SKM-1 treated with dmso at 0.1 percent for 144 hours (cell line): Measurements from ENCODE around the gene TNIK.

Experiments
- DNase-seq: peaks from one replicate; lab custom pipeline; 2025; ENCODE audit not compliant: unreplicated experiment; lab: John Stamatoyannopoulos, UW

TNIK gene

DNA sequence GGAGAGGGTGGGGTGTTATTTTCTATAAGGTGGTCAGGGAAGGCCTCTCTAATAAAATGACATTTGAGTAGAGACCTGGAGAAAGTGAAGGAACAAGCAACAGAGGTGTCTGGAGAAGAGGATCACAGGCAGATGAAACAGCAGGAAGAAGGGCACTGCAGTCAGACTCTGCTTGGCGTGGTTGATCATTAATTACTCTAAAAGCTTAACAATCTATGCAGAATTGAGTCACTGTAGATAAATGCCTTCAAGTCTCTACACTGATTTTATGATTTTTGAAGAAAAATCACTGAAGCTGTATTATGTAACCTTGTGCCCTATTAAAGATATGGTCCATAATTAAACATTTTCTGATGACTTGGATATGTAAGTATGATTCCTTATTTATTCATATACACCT, 114.2 kb downstream of the TNIK start:
- DNase-seq, result no peak

- DNase-seq, result no peak
These were observed 114.9 kb downstream of the TNIK start for GRCh38 chr3:171345107-171345843.

DNA sequence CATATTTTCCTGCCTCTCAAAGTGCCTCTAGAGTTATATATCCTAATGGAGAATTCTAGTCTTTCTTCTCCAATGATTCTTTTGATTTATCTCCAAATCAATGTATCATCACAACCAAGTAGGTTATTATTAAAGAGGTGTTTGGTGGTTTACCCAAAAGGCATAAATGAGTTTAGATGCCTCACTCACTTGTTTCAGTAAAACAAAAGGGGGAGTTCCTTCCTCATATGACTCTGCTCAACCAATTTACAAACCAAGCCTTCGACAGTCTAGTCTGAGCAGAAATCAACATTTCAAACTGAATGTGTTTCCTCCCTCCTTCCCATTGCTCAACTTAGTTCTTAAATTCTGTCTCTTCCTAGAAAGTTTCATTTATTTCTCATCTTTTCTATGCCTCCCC, 116.5 kb downstream of the TNIK start:
- no peak for DNase-seq

GRCh38 chr3:171342783-171343420, 117.3 kb downstream of the TNIK start:
- no peak for DNase-seq

- no peak for DNase-seq
These were observed 118.0 kb downstream of the TNIK start for GRCh38 chr3:171342200-171342599.

- no peak for DNase-seq
These were observed 119.8 kb downstream of the TNIK start for GRCh38 chr3:171340434-171340833.

GRCh38 chr3:171339598-171339997, 120.6 kb downstream of the TNIK start:
- DNase-seq, result no peak

DNA sequence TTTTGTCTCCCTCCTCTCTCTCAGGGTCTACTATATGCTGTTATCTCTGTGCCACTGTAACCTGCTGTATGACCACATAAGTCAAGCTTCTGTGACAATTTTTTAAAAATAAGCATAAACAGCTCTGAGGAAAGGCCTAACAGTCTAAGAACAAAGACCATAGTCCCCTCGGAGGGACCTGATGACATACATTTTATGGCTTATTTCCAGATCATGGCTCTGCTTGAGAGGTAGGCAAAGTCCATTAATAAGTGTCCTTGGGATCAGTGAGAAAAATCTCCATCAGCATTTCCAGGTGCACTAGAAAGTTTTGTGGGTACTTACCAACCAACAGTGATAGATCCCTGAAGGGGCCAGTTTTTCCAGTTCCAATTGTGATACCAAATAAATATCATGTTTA, 123.8 kb downstream of the TNIK start:
- no peak for DNase-seq

GRCh38 chr3:171335559-171335958, 124.6 kb downstream of the TNIK start:
- DNase-seq, result no peak

GRCh38 chr3:171334465-171334811, 125.8 kb downstream of the TNIK start:
- DNase-seq, result no peak

GRCh38 chr3:171333784-171334464, 126.3 kb downstream of the TNIK start:
- no peak for DNase-seq

DNA sequence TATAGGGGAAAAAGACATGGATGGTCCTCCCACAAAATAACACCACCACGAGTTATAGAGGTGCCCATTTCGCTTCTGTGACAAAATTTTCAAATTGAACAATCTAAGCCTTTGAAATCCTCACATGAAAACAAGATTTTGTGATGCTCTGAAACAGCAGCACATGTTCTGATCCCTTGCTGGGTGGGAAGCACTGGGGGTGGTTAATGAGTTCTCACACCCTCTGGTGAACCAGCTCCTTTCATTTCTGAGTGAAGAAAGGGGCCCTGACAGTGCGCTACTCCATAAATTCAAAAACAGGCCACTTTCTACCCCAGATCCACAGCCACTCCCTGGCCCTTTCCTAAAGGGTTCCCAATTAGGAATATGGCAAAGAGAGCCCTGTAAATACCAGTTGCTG, 129.3 kb downstream of the TNIK start:
- DNase-seq, result no peak

GRCh38 chr3:171329746-171330145, 130.5 kb downstream of the TNIK start:
- DNase-seq, result no peak

GRCh38 chr3:171328419-171329082, 131.7 kb downstream of the TNIK start:
- DNase-seq, result peak; percentile 71

- DNase-seq, result no peak
These were observed 132.6 kb downstream of the TNIK start for GRCh38 chr3:171327441-171328174.

- no peak for DNase-seq
These were observed 133.3 kb downstream of the TNIK start for GRCh38 chr3:171326717-171327440.

- no peak for DNase-seq
These were observed 136.2 kb downstream of the TNIK start for GRCh38 chr3:171323938-171324536.

GRCh38 chr3:171321559-171322360, 138.4 kb downstream of the TNIK start:
- DNase-seq, result no peak
